HepG2 (cell line): ENCODE measurements around the gene SCUBE1. TPM values are rescaled to one million over a fixed set of nuclear protein-coding genes. Genes with fewer than 3 reads are reported as not detected.

ENCODE experiments used
- ATAC-seq: fragments of 200-7000 bp; cut with Tn5 transposase; 3 replicates; pipeline ENCODE4 v1.9.1; 2020; ENCODE audit warnings: mild to moderate bottlenecking, moderate library complexity
- BruUV-seq: library from RNA; stranded (reverse); fragments of 400-500 nt; replicated peaks from 2 replicates; lab custom pipeline; 2021; lab: Mats Ljungman, UMichigan
- CTCF ChIA-PET: fragments of 300-600 bp; formaldehyde crosslinking; extraction: SDS; loops from one replicate; lab custom pipeline; 2021; ENCODE audit warnings: low total read pairs, inconsistent platforms, low intra/inter-chr PET ratio; lab: Yijun Ruan, JAX
- POLR2A ChIA-PET: fragments of 350-600 bp; sonication (Branson Sonifier 250); formaldehyde crosslinking; loops from one replicate; lab custom pipeline; 2020; ENCODE audit warnings: antibody characterized with exemption, inconsistent platforms; lab: Yijun Ruan, JAX
- DNase-seq: peaks from one replicate; pipeline ENCODE4 v3.0.0-alpha.2; 2015; ENCODE audit warnings: low spot score
- FAIRE-seq: peaks from 3 replicates; lab custom pipeline; 2011; peaks lifted over from hg19 to GRCh38; lab: Jason Lieb, UNC
- H2AFZ ChIP-seq: one replicate; pipeline ENCODE4 v1.6.1; 2011; ENCODE audit warnings: low read length, inconsistent platforms
- H3K27ac ChIP-seq: fragments of 300-600 bp; 3 replicates; pipeline ENCODE4 v1.8.0; 2011; ENCODE audit warnings: mixed run types, mild to moderate bottlenecking, mixed read lengths, low read length, inconsistent platforms; ENCODE audit not compliant: insufficient read depth; ENCODE audit errors: extremely low read length
- H3K27me3 ChIP-seq, 2 experiments: fragments of 200-600 bp in 1 of 2; 2 replicates in 1 of 2; 3 replicates in 1 of 2; pipeline versions ENCODE4 v1.6.0 to v1.8.0; 2011; ENCODE audit warnings: low read length in 2 of 2, mild to moderate bottlenecking in 2 of 2, moderate library complexity in 2 of 2, inconsistent platforms in 1 of 2; ENCODE audit not compliant: insufficient read depth in 2 of 2, control insufficient read depth in 1 of 2
- H3K36me3 ChIP-seq, 2 experiments: fragments of 200-600 bp in 1 of 2; replicated peaks in 1 of 2; 2 replicates in 1 of 2; 3 replicates in 1 of 2; pipeline versions ENCODE4 v1.5.1 to v1.8.0; 2011; ENCODE audit warnings: low read length in 2 of 2, inconsistent platforms in 1 of 2; ENCODE audit not compliant: insufficient read depth in 2 of 2, control insufficient read depth in 1 of 2
- H3K4me1 ChIP-seq: 2 replicates; pipeline ENCODE4 v1.5.1; 2012; ENCODE audit warnings: low read length, inconsistent platforms; ENCODE audit not compliant: insufficient read depth
- H3K4me2 ChIP-seq: 2 replicates; pipeline ENCODE4 v1.6.0; 2011; ENCODE audit warnings: low read depth, low read length, inconsistent platforms
- H3K4me3 ChIP-seq, 3 experiments: fragments of 200-600 bp in 1 of 3; sonication (generic), shearing (Covaris generic) in 1 of 3; replicated peaks in 1 of 3; 2 replicates each; pipeline ENCODE4 v1.5.1; 2011 to 2016; ENCODE audit warnings: low read length in 3 of 3, inconsistent platforms in 2 of 3, low read depth in 2 of 3, mild to moderate bottlenecking in 2 of 3, control low read depth in 1 of 3, mixed read lengths in 1 of 3; ENCODE audit not compliant: insufficient read depth in 1 of 3
- H3K79me2 ChIP-seq: one replicate; pipeline ENCODE4 v1.6.1; 2011; ENCODE audit warnings: low read length, inconsistent platforms; ENCODE audit not compliant: insufficient read depth
- H3K9ac ChIP-seq: 2 replicates; pipeline ENCODE4 v1.6.0; 2011; ENCODE audit warnings: mild to moderate bottlenecking, low read depth, low read length, inconsistent platforms; ENCODE audit not compliant: insufficient read depth
- H3K9me3 ChIP-seq: 2 replicates; pipeline ENCODE4 v1.5.1; 2012; ENCODE audit warnings: mild to moderate bottlenecking, low read length
- H4K20me1 ChIP-seq: 2 replicates; pipeline ENCODE4 v1.6.0; 2011; ENCODE audit warnings: inconsistent platforms, mild to moderate bottlenecking, low read length, moderate library complexity; ENCODE audit not compliant: insufficient read depth
- EZH2 ChIP-seq: conservative IDR thresholded peaks from 2 replicates; pipeline ENCODE4 v1.6.1; 2012; ENCODE audit warnings: mild to moderate bottlenecking, low read depth, low read length, moderate library complexity
- MEIS2 ChIP-seq: sonication (generic); formaldehyde crosslinking; IDR thresholded peaks from 2 replicates; pipeline ENCODE4 v1.9.0; 2021; ENCODE audit warnings: mild to moderate bottlenecking, missing genetic modification reagents
- POLR2AphosphoS5 ChIP-seq: IDR thresholded peaks from 2 replicates; pipeline ENCODE4 v1.6.1; 2012; ENCODE audit warnings: low read depth, low read length
- SCMH1 ChIP-seq: sonication (generic); formaldehyde crosslinking; IDR thresholded peaks from 2 replicates; pipeline ENCODE4 v1.9.0; 2021; ENCODE audit warnings: missing genetic modification reagents, mild to moderate bottlenecking, borderline replicate concordance
- SMAD1 ChIP-seq: sonication (generic); formaldehyde crosslinking; IDR thresholded peaks from 2 replicates; pipeline ENCODE4 v1.4.0; 2020; ENCODE audit warnings: missing genetic modification reagents, low read depth, mild to moderate bottlenecking, borderline replicate concordance
- SNAI1 ChIP-seq: sonication (generic); formaldehyde crosslinking; IDR thresholded peaks from 2 replicates; pipeline ENCODE4 v1.5.0; 2020; ENCODE audit warnings: mild to moderate bottlenecking, missing genetic modification reagents, borderline replicate concordance
- TCF7 ChIP-seq: sonication (generic); IDR thresholded peaks from 2 replicates; pipeline ENCODE4 v1.6.1; 2016; ENCODE audit warnings: antibody characterized with exemption, low read depth
- TCF7L2 ChIP-seq: IDR thresholded peaks from 2 replicates; pipeline ENCODE4 v1.6.1; 2011; ENCODE audit warnings: mild to moderate bottlenecking, low read depth, low read length, moderate library complexity
- ZBTB25 ChIP-seq: IDR thresholded peaks from 2 replicates; pipeline ENCODE4 v1.6.1; 2018; ENCODE audit warnings: missing genetic modification reagents
- ZNF136 ChIP-seq: sonication (generic); formaldehyde crosslinking; IDR thresholded peaks from 2 replicates; pipeline ENCODE4 v1.8.1; 2022; ENCODE audit warnings: low read depth, mild to moderate bottlenecking, moderate library complexity, missing genetic modification reagents
- ZNF224 ChIP-seq: sonication (generic); formaldehyde crosslinking; IDR thresholded peaks from 2 replicates; pipeline ENCODE4 v1.5.0; 2020; ENCODE audit warnings: mild to moderate bottlenecking, missing genetic modification reagents
- ZNF33A ChIP-seq: sonication (generic); formaldehyde crosslinking; IDR thresholded peaks from 2 replicates; pipeline ENCODE4 v1.5.1; 2020; ENCODE audit warnings: missing genetic modification reagents, mild to moderate bottlenecking, moderate library complexity, borderline replicate concordance
- ZNF557 ChIP-seq: sonication (generic); formaldehyde crosslinking; IDR thresholded peaks from 2 replicates; pipeline ENCODE4 v1.4.0; 2020; ENCODE audit warnings: missing genetic modification reagents
- ZNF790 ChIP-seq: sonication (generic); formaldehyde crosslinking; IDR thresholded peaks from 2 replicates; pipeline ENCODE4 v1.8.0; 2022; ENCODE audit warnings: missing genetic modification reagents, mild to moderate bottlenecking, borderline replicate concordance
- ZSCAN21 ChIP-seq: sonication (generic); formaldehyde crosslinking; IDR thresholded peaks from 2 replicates; pipeline ENCODE4 v1.8.0; 2022; ENCODE audit warnings: mild to moderate bottlenecking, missing genetic modification reagents, moderate library complexity, borderline replicate concordance
- WGBS: methylation state at CpG from one replicate; pipeline ENCODE4 v1.1.6; 2017; ENCODE audit warnings: low lambda C conversion rate; 5-methylcytosine and 5-hydroxymethylcytosine counted together
- in situ Hi-C: cut with HindIII; loops from 2 replicates; pipeline ENCODE4 v1.10.0; 2017; ENCODE audit warnings: low pct_unique_long_range_greater_than_20kb; ENCODE audit not compliant: extremely low pct_ligation_motif_present
- intact Hi-C: fragments of 100-400 bp; cut with micrococcal nuclease; formaldehyde crosslinking; loops from one replicate; pipeline ENCODE4 v1.10.0; 2022; ENCODE audit not compliant: unreplicated experiment
- polyA plus RNA-seq, 8 experiments: library from polyadenylated mRNA; depleted of rRNA in 3 of 8; stranded (reverse) in 7 of 8; unstranded in 1 of 8; fragments of >200 nt; fragmentation: Illumina TruSeq in 4 of 8; extraction: Trizol in 4 of 8; gene quantifications; 2 replicates each; pipeline versions ENCODE4 v1.2.1 to v1.2.3, GENCODE V29; 2011 to 2016; ENCODE audit warnings: low read depth in 4 of 8, missing spikeins in 1 of 8, mixed read lengths in 1 of 8; ENCODE audit not compliant: insufficient read depth in 1 of 8
- total RNA-seq, 5 experiments: library from RNA; depleted of rRNA; stranded (reverse); fragments of >200 nt; fragmentation: Illumina TruSeq; extraction: Trizol; gene quantifications; 2 replicates each; pipeline ENCODE4 v1.2.3, GENCODE V29; 2016; ENCODE audit warnings: low read depth in 1 of 5
- TF ChIP-seq, protein P1 (sequence below): sonication (generic); formaldehyde crosslinking; IDR thresholded peaks from 2 replicates; pipeline ENCODE4 v1.4.0; 2020; ENCODE audit warnings: mild to moderate bottlenecking, missing genetic modification reagents

The SCUBE1 gene
- total and polyA plus RNA-seq, 2 of the 13 experiments (the other 11 are each of a cell fraction or from before 2014, with no cell fraction given), result under 0.01 to 0.05 TPM

GRCh38 chr22:43333156-43333555 lies 10.0 kb downstream of the SCUBE1 start:
- H3K9ac ChIP-seq, result no peak overlapping the region
- no peak for DNase-seq
- H2AFZ ChIP-seq, result no peak overlapping the region
- H3K4me1 ChIP-seq, result no peaks in the 10 kb centered on the region
- intact Hi-C loops, result no loop called here
- ChIA-PET POLR2A (no interaction called here), CTCF (no interaction called here)
- no peaks in the 10 kb centered on the region for H3K9me3 ChIP-seq
- TF ChIP-seq TCF7L2, result no peak
- no peak for TF ChIP-seq SNAI1
- no peak for TF ChIP-seq ZNF33A (CRISPR knock-in tag)
- TF ChIP-seq SCMH1, result no peak
- no peak for TF ChIP-seq SMAD1
- TF ChIP-seq ZNF557 (CRISPR knock-in tag), result no peak
- TF ChIP-seq ZNF224 (CRISPR knock-in tag), result no peak
- TF ChIP-seq EZH2, result no peak
- no peak for TF ChIP-seq ZSCAN21 (CRISPR knock-in tag)
- no peak for TF ChIP-seq ZNF790
- no peak for TF ChIP-seq ZNF136
- no peak for TF ChIP-seq TCF7
- TF ChIP-seq, protein P1, sequence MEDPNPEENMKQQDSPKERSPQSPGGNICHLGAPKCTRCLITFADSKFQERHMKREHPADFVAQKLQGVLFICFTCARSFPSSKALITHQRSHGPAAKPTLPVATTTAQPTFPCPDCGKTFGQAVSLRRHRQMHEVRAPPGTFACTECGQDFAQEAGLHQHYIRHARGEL, result no peak
- TF ChIP-seq ZBTB25 (CRISPR knock-in tag), result no peak
- TF ChIP-seq MEIS2 (CRISPR knock-in tag), result no peak
- no peak for TF ChIP-seq POLR2AphosphoS5
- H3K27me3 ChIP-seq, result peaks cover 7 to 66% of the 10 kb centered on the region in 2 experiments; a peak in 3 of 5 replicates
- no peak for FAIRE-seq
- BruUV-seq, result no TSS peak
- no peak overlapping the region for H3K4me3 ChIP-seq
- H3K36me3 ChIP-seq, result no peaks in the 10 kb centered on the region
- in situ Hi-C loops, result no loop called here
- H3K27ac ChIP-seq, result no peak overlapping the region
- no peak overlapping the region for H3K4me2 ChIP-seq
- H3K79me2 ChIP-seq, result no peaks in the 10 kb centered on the region
- ATAC-seq, result no peak
- 51% methylated on average over 3 of the region's 5 CpGs for WGBS
- H4K20me1 ChIP-seq, result no peaks in the 10 kb centered on the region
